NK-92 (cell line): ENCODE results near the gene MPZL3.
"Not testable (repeated sequence)": the region's sequence is repeated elsewhere in the genome, so short reads cannot be mapped to it uniquely, and the experiment has no call there.

Source experiments
- DNase-seq: peaks from one replicate; lab custom pipeline; 2025; ENCODE audit not compliant: unreplicated experiment; lab: John Stamatoyannopoulos, UW

Gene MPZL3

GRCh38 chr11:118190942-118191506 is 61.1 kb downstream of the MPZL3 start:
- not testable (repeated sequence) for DNase-seq

GRCh38 chr11:118186346-118187107 is 65.6 kb downstream of the MPZL3 start:
- DNase-seq, result no peak

- DNase-seq, result no peak
Observed at GRCh38 chr11:118184784-118185579, 67.2 kb downstream of the MPZL3 start.

DNA sequence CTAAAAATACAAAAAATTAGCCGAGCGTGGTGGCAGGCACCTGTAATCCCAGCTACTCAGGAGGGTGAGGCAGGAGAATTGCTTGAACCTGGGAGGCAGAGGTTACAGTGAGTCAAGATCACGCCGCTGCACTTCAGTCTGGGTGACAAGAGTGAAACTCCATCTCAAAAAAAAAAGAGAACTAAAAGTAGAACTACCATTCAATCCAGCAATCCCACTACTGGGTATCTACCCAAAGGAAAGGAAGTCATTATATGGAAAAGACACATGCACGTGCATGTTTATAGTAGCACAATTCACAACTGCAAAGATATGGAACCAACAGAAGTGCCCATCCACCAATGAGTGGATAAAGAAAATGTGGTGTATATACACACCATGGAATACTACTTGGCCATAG is 68.5 kb downstream of the MPZL3 start:
- not testable (repeated sequence) for DNase-seq

GRCh38 chr11:118180300-118180703 is 71.9 kb downstream of the MPZL3 start:
- DNase-seq, result no peak

DNA sequence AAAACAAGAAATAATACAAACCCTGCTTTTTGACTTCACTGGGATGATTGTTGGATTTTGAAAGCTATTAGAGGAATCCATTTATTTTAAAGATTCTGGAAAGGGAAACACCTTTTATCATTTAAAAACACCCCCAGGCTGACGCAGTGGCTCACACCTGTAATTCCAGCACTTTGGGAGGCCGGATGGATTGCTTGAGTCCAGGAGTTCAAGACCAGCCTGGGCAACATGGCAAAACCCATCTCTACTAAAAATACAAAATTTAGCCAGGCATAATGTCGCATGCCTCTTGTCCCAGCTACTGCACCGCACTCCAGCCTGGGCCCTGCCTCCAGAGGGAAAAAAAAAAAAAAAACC is 75.4 kb downstream of the MPZL3 start:
- no peak for DNase-seq
